ENCODE data around the gene GRN.
"Not testable (repeated sequence)": the region's sequence is repeated elsewhere in the genome, so short reads cannot be mapped to it uniquely, and the experiment has no call there.

The GRN gene

GRCh38 chr17:44359006-44359405 is 13.9 kb downstream of the GRN start:
- intact Hi-C loops (cut with DNase I) = no loop called here

GRCh38 chr17:44359458-44360143 is 14.5 kb downstream of the GRN start:
- peak in 1 of 10 donors; percentile 71 for DNase-seq
- intact Hi-C loops (cut with DNase I) = no loop called here

More at GRCh38 chr17:44359006-44359405, 13.9 kb downstream of the GRN start:
- DNase-seq = peak in 1 of 10 donors; percentile 55

- intact Hi-C loops (cut with DNase I) = no loop called here
- DNase-seq = no peak
These were observed 15.0 kb downstream of the GRN start for GRCh38 chr17:44360144-44360533.

DNA sequence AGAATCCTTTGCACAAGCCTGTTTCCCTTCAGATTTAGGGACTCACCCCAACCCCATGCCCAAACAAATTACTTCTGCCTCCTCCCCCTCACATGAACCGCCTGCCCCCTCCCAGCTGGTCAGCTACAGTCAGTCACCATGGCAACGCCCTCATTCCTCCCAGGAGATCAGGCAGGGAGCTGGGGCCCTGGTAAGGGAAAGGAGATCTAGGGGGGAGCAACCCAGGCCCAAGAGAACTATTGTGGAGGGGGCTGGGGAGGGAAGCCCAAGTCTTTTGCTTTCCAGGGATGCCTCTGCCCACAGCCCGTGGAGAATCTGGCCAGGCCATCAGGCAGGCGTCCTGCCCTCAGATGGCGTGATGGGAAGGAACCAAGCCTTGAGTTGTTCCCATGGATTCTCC is 15.7 kb downstream of the GRN start:
- DNase-seq = peak in 2 of 10 donors; percentile 75 to 84
- intact Hi-C loops (cut with DNase I) = no loop called here

GRCh38 chr17:44361292-44362260 is 16.5 kb downstream of the GRN start:
- peak in 2 of 10 donors; percentile 47 to 76 for DNase-seq
- intact Hi-C loops (cut with DNase I) = no loop called here

- DNase-seq = peak in 1 of 10 donors; percentile 51
- intact Hi-C loops (cut with DNase I) = no loop called here
These were observed 17.4 kb downstream of the GRN start for GRCh38 chr17:44362459-44362948.

DNA sequence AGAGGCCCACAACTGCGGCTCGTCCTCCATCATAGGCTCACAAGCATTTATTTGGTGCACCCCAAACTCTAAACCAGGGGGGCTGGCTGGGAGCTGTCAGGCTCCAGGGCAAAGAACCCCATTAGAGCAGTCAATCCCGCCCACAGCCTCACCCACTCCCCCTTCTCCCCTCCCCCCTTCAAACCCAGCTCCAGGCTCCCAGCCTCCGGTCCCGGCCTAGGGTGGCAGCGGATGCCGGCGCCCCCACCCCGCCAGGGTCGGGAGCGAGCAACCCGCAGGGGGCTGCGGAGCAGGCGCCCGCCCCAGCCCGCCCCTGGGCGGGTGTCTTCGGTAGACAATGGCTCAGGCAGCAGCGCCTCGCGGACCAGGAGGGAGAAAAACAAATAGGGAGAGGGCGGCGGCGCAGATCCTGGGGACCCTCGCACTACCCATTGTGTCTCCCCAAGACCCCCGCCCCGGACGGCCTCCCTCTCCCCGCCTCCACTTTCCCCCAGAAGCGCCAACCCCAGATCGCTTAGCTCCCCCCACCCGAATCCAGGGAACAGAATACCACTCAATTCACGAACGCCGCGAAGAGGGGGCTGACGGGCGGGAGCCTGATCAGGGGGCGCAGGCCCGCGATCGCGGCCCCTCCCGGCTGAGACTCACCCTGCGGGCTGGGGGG is 18.0 kb downstream of the GRN start:
- DNase-seq = no peak
- intact Hi-C loops (cut with DNase I) = no loop called here

DNA sequence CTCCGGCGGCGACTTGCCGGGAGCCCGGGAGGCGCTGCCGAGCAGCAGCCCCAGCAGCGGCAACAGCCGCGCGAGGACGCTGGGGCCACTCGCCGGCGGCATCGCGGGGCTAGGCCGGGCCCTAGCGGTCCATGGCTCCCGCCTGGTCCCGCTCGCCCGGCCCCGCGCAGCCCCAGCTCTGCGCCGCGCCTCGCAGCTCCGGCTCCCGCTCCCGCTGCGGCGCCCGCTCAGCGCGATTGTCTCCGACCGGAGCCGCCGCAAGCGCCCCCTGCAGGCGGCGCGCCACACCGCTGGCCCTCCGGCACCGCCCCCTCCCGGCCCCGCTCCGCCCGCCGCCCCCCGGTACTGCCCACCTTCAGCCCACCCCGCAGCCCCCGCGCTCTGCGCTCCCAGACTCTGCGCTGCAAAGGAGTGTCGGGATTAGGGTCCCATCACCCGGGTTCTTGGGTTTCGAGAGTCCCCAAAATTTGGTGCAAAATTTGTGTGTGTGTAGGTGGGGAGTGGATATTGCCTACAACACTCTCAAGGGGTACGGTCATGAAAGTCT is 18.6 kb downstream of the GRN start, which contains the start of gene FAM171A2:
FAM171A2 (minus strand) TSS at position 241 of the 547 bp plus-strand sequence; CDS start at position 102, 139 bp downstream.
- DNase-seq = peak in 6 of 10 donors; percentile 36 to 94 (median 64)
- intact Hi-C loops (cut with DNase I) = no loop called here

DNA sequence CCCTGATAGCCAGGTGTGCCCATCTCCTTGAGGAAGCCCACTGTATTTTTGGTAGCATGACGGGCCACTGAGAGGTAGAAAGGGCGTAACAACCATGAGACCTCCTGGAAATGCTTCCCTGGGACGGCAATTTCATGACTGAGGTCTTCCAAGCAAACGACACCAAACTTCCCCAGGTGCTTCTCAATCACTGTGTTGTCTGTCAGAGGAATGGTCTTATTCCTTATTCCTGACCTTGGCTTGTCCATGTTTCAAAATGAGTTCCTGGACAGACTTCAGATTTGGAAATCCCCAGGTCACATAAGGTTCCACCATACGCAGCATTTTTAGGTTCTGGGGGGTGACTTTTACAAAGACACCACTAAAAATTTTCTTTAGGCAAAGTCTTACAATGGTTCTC is 19.9 kb downstream of the GRN start:
- DNase-seq; intact Hi-C loops (cut with DNase I): not testable (repeated sequence)

DNA sequence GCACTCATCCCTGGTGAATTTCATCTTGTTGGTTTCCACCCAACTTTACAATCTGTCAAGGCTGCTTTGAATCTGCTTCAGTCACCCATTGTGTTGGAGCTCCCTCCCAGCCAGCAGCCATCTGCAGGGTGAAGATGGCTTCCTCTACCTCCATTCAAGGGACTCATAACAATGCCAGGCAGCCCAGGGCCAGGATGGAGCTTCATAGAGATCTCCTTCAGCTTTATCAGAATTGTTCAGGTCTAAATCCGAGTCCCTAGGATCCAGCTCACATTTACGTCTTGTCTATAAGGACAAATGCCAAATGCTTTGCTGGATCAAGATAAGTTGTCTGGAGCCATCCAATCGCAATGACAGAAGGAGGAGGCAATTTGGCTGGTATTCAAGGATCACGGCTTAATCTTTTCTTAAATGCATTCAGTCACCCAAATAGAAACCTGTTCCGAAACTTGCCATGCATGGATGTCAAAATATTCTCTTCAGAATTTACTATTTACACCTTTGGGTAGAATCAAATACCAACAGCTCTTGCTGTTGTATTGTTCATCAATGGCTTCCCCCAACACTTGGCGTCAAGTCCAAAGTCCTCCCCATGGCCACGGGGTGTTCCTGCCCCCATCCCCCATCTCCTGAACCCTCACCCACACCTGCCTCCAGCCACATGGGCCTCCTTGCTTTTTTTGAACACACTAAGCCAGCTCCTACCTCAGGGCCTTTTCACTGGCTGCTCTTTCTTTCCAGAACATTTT is 22.3 kb downstream of the GRN start:
- peak in 2 of 10 donors; percentile 36 to 54 for DNase-seq
- intact Hi-C loops (cut with DNase I) = no loop called here

DNA sequence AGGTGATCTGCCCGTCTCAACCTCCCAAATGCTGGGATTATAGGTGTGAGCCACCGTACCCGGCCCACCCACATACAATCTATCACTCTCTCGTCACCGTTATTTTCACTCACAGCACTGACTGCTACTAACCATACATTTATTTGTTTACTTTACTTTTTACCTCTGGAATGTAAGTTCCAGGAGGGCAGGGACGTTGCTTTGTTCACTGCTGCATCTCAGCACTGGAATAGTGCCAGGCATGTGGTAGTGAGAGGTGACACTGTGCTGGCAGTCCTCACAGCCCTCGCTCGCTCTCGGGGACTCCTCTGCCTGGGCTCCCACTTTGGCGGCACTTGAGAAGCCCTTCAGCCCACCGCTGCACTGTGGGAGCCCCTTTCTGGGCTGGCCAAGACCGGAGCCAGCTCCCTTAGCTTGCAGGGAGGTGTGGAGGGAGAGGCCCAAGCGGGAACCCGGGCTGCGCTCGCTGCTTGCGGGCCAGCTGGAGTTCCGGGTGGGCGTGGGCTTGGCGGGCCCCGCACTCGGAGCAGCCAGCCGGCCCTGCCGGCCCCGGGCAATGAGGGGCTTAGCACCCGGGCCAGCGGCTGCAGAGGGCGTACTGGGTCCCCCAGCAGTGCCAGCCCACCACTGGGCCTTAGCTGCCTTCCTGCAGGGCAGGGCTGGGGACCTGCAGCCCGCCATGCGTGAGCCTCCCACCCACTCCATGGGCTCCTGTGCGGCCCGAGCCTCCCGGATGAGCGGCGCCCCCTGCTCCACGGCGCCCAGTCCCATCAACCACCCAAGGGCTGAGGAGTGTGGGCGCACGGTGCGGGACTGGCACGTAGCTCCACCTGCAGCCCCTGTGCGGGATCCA is 23.5 kb downstream of the GRN start:
- peak in 1 of 10 donors; percentile 69 for DNase-seq
- intact Hi-C loops (cut with DNase I) = not testable (repeated sequence)

DNA sequence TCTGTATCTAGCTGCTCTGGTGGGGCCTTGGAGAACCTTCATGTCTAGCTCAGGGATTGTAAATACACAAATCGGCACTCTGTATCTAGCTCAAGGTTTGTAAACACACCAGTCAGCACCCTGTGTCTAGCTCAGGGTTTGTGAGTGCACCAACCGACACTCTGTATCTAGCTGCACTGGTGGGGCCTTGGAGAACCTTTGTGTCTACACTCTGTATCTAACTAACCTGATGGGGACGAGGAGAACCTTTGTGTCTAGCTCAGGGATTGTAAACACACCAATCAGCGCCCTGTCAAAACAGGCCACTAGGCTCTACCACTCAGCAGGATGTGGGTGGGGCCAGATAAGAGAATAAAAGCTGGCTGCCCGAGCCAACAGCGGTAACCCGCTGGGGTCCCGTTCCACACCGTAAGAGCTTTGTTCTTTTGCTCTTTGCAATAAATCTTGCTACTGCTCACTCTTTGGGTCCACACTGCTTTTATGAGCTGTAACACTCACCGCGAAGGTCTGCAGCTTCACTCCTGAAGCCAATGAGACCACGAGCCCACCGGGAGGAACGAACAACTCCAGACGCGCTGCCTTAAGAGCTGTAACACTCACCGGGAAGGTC is 24.4 kb downstream of the GRN start:
- DNase-seq = peak in 1 of 10 donors; percentile 27
- intact Hi-C loops (cut with DNase I) = not testable (repeated sequence)

DNA sequence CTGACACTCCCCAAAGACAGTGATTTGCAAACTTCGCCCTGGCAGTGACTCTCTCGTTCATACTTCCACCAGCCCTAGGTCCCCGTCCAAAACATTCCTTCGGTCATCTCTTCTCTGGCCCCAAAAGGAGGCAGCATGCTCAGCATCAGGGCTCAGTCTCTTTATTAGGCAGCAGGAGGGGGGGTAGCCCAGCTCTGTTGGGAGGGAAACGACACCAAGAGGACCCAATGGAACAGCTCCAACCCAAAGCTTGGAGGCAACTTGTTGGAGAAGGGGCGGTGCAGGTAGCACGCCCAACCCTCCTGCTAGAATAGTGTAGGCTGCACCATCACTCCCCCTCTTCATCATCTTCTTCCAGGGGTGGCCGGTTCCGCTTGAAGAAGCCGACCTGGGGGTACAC is 26.9 kb downstream of the GRN start:
- peak in 3 of 10 donors; percentile 25 to 36 (median 32) for DNase-seq
- intact Hi-C loops (cut with DNase I) = no loop called here

DNA sequence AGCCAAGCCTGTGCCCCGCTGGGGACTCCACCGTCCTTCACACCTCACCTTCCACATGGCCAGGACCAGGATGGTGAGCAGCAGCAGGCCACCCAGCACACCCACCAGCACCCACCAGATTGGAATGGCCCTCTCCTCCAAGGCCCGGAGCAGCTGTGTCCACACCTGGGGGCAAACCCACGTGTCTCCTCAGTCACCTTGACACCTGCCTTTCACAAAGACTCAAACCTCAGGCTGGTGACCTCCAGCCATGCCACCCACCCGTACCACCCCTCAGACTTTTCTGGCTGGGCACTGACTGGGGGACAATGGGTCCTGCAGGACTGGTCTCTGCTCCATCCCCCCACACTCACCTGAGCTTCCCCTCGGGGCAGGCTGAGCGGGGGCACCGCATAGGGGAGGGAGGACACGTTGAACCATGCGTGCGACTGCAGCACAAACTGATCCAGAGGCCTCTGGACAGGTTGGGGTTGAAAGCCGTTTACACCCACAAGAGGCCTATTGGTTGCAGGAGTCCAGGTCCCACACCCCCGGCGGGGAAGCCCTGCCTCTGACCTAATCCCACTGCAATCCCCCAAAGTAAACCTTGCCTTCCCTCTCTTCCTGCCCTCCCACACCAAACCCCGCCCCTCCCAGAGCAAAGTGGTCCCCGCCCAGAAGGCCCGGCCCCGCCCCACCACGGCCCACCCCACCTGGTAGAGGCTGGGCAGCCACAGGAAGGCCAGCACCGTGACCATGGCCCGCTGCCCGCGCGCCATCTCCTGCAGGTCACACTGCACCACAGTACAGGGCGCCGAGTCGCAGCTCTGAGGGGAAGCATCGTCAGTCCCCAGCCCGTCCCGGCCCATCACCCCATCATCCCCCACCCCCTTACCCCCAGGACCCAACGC is 29.4 kb downstream of the GRN start:
- intact Hi-C loops (cut with DNase I) = no loop called here
- peak in 3 of 10 donors; percentile 51 to 79 (median 57) for DNase-seq

GRCh38 chr17:44375196-44376017 is 30.3 kb downstream of the GRN start:
- DNase-seq = peak in 3 of 10 donors; percentile 20 to 57 (median 37)
- intact Hi-C loops (cut with DNase I) = no loop called here

GRCh38 chr17:44376124-44376523 is 31.0 kb downstream of the GRN start:
- intact Hi-C loops (cut with DNase I) = no loop called here
- DNase-seq = peak in 3 of 10 donors; percentile 72 to 77 (median 76)
